HG03558 (cell line): Measurements from ENCODE around the gene NUDT7.

ENCODE experiments used
- ATAC-seq: cut with Tn5 transposase; IDR thresholded peaks from one replicate; pipeline ENCODE4 v1.9.1; 2021; ENCODE audit warnings: moderate number of reproducible peaks; ENCODE audit not compliant: unreplicated experiment; ENCODE audit errors: extremely low read depth

NUDT7 gene

DNA sequence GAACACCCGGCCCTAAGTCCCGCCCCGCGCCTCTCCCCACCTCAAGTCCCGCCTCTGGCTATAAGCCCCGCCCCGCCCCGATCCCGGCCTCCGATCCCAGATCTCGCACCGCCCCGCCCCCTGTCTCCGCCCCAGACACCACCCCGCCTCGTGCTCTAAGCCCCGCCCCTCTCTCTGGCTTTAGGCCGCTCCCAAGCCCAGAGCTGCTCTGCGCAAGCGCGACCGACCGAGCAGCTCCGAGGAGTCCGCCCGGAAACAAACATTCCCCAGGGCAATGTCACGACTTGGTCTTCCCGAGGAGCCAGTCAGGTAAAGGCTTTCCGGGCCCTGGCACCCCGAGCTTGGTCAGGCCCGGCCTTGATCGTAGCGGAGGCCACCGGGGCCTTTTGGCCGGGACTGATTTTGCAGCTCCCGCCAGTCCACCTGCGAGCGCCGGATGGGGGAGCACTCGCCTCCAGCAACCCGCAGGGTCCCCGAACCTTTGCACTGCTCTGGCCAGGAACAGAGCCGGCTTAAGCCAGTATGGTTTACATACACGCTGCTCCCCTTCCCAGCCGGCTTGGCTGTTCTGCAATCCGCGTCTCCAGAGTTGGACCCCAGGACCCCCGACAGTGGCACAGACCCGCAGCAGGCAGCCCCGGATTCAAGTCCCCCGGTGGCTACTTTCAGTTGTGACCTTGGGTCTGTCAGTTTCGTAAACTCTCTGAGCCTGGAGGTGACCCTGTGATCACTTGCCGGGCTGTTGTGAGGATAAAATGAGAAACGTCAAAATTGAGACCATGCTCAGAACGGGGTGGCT is at the start of gene NUDT7:
Gene NUDT7 (plus strand): TSS at position 206 of the 799 bp plus-strand sequence. CDS start 69 bp downstream, at position 275.
- peak; percentile 68 for ATAC-seq

DNA sequence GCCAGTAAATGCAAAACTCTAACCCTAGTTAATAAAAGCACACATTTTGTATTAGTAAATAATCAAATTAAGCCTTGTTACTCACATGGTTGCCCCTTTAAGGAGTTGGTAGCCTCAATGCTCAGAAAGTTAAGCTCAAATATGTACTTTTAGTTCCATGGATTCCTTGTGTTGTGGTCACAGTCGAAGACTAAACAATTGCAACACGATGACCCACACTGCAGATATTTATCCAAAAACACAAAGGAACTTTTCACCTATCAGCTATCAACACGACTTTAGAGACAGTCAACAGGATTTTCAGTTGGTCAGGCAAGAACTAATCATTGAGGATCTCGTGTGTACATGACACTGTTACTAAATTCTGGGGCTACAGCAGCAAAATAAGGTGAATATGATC is 47.4 kb upstream of the NUDT7 start:
- ATAC-seq: no peak

DNA sequence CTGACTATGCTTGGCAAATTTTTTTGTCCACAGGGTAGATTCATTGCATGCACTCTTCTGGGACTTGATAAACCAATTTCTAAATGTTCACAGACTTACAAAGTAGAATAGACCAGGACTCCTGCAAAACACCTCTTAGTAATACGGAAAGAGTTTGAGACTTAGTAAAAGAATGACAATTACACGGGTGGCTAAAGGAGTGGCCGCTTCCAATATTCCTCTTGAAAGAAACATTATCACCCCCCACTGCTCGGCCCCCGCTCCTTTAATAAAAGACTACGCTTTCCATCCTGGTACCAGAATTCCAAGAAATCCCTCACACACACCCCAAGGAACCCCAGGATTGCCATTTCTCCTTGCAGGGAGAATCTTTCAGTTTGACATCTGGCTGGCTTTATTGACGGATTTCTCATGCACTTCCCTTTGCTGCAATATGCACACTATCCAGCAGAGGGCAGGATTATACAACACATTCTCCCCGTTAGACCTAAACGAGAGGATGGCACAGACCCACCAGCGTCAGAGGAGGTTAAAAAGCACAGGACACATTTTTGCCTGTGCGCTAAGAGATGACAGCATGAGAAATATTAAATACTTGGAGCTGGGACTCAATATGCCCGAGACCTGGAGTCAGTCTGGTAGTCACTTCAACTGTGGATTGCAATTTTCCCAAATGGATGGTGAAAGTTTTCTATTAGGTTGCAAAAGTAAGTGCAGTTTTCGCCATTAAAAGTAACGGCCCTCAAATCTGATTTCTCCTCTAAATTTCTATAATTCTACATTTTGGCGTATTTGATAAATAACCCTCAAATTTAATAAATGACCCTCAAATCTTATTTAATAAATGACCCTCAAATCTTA is 46.6 kb upstream of the NUDT7 start:
- no peak for ATAC-seq

DNA sequence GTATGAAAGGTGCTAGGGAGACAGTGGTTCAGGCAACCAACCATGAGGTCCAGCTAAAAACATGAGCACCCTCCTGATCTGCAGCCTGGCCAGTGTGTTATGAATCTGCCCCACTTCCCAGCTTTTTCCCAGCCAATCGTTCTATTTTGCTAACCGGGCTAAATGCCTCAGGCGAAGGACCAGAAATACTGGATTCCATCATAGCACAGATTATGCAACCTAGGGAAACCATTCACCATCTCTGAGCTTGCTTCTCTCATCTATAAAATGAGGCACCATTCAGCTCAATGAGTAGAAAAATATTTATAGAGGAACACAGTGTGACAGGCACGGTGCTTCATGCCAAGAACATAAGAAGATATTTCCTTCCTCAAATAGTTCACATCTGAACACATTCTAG is 45.2 kb upstream of the NUDT7 start:
- no peak for ATAC-seq

DNA sequence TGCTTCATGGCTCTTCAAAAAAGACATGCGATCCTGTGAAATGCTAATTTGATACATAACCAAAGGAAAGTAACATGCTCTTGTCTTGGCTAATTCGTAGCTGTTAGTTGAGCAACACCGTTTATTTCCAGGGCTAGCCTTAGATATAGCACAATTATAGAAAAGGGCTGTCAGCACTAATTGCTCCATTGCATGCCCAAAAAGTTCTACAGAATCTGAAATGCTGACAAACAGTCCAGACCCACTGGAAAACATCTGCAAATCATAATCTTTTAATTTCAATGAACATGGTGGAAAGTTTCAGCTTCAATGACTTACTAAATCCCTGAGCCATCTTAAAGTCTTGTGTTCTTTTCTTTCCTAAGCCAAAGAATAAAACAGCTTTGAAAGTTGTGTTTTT is 42.9 kb upstream of the NUDT7 start:
- ATAC-seq: no peak

DNA sequence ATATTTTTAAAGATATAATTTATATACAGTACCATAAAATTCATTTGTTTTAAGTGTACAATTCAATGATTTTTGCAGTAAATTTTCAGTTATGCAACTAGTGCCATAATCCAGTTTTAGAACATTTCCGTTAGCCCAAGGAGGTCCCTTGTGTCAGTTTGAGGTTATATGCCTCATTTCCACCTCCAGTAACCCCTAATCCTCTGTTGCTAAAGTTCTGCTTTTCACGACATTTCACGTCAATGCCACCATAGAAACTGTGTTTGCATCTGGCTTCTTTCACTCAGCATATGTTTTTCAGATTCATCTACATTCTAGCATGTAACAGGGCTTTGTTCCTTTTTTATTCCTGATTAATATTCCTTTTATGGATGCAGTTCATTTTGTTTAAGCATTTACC is 42.4 kb upstream of the NUDT7 start:
- ATAC-seq: no peak

DNA sequence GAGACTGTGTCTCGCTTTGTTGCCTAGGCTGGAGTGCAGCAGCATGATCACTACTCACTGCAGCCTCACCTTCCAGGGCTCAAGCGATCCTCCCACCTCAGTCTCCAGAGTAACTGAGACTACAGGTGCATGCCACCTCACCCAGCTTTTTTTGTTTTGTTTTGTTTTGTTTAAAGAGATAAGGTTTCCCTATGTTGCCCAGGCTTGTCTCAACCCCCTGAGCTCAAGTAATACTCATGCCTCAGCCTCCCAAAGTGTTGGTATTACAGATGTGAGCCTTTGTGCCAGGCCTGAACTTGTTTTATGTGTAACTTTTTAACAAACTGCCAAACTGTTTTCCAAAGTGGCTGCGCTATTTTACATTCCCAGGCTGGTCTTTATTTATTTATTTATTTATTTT is 41.8 kb upstream of the NUDT7 start:
- ATAC-seq: no peak

DNA sequence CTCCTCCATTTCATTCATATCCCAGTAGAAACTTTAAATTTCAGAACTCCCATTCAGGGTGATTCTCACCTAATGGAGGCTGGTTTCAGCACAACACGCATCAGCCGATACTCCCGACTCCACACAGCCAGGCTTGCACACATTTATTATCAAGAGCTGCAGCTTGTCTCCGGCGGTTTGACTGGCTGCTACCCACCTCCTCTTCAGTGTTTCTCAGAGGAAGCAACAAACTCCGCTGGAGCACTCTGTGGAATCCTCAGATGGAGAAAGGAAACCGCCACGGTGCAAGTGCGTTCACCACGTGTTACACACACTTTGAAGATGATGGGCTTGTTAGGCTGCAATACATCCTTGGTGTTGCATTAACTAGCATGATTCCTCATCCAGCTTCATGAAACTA is 39.7 kb upstream of the NUDT7 start:
- no peak for ATAC-seq

DNA sequence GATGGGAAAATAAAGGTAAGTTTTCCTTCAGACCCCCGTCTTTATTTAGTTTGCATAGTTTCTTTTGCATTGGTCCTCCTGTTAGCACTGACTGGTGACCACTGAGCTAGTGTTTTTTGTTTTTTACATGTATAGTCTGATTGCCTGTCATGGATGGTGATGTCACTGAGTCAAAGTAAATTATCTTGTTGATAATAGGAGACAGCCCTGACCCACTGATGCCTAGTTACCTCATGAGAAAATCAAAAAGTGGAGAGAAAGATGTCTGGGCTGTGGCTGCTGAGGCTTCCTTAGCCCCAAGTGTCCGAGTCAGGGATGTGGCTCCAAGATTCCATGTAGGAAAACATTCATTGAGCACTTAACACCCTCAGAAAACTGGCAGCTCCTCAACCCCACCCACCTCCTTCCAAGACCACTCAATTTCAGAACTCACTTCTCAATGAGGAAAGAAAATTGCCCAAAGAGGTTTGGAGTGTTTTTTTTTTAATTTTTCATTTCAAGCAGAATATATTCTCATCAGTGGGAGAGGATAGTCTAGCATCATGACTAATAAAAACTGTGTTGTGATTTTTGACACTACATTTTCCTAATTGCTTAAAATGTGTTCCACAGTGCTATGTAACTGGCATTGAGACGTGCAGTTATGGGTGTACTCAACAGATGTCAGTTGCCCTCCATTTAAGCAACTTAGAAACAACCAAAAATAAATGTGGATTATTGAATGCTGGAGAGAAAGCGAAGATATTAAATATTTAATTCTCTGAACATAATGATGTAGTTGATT is 38.7 kb upstream of the NUDT7 start:
- no peak for ATAC-seq

DNA sequence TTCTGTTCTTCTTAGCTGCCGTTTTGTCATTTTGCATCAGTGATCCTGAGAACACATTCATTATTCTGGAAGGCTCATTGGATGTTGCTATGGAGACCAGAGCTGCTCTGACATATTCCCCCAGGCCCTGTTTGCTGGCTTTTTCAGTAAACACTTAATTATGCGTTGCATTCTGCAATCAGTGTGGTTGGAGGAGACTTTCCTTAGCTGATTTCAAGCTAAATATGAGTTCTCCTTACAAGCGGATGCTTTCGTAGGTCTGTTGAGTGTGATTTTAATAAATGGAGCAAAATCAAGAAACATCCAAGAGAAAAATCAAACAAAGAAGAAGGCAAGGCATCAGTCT is 38.2 kb upstream of the NUDT7 start:
- ATAC-seq: no peak

DNA sequence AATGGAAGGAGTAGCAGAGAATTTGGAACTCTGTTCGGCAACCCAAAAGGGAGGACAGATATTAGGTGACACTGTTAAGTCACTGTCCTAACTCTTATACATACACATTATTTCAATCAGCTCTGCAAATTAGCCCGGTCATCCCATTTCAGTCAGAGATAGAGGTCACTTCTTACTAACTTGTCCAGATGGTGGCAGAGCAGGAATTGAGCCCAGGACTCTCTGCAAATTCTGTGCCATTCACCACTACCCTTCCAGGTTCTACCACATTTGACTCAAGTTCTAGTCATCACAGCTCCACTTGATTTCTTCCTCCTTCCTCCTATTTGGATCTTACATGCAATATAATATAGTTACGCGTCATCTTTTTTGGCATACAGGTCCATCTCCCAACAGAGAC is 35.9 kb upstream of the NUDT7 start:
- no peak for ATAC-seq

DNA sequence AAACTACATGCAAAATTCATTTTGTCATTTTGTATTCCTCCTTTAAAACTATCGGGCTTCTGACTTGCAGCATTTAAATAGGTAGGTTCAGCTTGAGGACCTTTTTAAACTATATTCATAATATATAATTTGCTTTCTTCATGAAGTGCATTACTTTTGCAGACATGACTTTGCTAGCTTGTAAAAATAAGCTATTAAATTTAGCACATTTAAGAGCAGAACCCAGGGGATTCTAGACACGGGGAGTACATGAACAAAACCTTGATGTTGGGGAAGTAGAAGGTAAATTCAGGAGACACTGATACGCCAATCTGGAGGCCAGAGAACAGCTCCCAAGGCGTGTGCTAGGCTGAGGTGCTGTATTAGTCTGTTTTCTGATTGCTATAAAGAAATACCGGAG is 32.3 kb upstream of the NUDT7 start:
- no peak for ATAC-seq

DNA sequence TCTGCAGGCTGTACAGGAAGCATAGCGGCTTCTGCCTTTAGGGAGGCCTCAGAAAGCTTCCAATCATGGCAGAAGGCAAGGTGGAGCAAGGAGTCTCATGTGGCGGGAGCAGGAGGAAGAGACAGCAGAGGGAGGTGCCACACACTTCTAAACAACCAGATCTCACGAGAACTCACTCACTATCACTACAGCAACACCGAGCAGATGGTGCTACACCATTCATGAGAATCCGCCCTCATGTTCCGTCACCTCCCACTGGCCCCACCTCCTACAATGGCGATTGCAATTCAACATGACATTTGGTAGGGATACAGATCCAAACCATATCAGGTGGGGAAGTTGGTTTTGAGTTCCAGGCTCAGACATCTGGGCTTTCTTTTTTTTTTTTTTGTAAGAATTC is 31.9 kb upstream of the NUDT7 start:
- ATAC-seq: no peak

DNA sequence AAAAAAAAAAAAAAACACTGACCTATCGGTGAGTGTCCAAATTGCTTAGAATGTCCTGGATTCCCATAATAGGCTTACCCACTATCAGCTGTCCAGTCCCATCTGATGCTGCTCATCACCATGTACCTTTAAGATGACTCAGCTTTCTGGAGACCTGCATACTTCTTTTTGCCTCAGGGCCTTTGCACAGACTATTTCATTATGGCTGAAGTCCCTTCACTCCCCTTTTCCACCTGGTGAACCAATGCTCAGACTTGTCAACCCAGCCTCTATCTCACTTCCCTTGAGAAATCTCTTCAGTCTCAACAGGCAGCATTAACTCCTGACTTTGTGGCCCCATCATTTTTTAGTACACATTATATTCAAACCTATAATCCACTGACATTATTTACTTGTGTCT is 29.7 kb upstream of the NUDT7 start:
- no peak for ATAC-seq

DNA sequence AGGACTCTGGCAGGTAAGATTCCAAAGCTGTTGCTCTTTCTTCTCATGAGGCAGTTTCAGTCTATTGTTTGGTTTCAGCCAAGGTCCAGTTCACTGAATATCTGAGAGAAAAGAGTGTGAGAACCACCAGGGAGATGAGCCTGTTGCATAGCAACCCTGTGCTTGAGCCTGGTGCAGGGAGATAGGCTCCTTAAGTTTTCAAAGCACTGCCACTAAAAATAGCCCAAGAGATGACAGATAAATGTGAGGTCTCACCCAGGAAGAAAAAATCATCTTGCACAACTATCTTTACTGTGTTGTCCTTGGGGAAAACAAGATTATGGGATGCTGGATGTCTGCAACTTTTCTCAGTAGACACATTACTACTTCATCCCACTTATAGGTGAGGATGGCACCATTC is 26.2 kb upstream of the NUDT7 start:
- ATAC-seq: no peak

DNA sequence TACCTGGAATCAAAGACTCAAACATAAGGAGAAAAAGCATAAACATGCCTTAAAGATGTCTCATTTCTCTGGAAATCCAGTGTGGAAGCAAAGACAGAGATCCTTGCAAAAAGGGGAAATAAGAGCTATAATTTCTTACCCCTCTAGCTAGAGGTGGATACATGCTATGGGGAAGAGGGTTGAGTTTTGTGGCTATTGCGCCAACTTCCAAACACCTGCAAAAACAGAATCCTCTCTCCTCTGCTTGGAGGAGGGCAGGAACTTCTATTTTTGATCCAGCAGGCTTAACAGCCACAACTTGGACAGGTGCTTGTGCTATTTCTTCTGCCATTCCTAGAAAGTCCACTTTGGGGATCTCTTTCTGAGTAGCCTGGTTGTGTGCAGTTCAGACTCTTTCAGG is 21.5 kb upstream of the NUDT7 start:
- no peak for ATAC-seq

DNA sequence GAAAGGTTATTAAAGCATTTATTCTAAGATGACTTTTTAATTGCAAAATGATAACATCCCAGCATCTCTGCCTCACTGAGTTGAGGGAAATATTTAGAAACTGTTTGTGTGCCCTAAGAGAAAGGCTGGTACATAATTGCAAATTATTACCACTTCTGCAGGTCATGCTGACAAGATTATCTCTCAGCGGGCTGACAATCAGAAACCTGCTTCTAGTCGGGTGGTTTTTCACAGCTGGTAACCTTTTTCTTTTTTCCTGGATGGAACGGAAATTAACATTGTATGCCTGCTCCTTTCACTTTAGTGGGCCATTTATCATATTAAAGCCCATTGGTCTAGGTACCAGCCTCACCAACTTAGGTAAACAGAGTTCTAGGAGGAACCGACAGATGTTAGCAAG is 17.0 kb upstream of the NUDT7 start:
- no peak for ATAC-seq

DNA sequence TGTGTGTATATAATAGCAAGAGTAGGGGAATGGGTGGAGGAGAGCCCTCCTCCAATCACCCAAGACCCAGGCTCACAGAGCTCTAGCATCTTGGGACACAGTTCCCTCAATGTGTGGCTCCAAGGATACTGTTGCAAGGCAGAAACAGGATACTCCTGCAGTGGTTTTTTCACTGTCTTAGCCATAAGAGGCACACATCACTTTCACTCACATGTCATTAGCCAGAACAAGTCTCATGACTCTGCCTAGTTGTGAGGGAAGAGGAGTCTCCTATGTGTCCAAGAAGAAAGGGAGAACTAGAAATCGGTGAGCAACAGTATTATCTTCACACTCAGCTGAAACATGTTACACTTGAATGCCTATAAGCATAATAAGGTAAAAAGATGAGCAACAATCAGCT is 11.1 kb upstream of the NUDT7 start:
- ATAC-seq: no peak

DNA sequence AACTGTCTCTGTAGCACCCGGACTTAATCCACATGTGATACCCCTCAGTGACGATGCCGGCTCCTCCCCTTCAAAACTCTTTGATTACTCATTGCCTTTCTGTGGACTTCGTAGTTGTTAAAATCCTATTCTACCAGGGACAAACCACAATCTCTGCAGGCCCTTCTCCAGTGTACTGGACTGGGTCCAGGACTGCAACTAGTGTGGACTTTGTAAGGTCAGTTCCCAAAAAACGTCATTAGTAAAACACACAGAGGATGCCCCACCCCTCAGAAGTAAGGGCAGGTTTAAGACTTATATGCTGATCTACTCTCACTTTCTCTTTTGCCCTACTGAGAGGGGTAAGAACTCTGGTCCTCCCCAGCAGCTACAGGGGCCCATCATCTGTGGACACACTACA is 10.5 kb upstream of the NUDT7 start:
- ATAC-seq: no peak

DNA sequence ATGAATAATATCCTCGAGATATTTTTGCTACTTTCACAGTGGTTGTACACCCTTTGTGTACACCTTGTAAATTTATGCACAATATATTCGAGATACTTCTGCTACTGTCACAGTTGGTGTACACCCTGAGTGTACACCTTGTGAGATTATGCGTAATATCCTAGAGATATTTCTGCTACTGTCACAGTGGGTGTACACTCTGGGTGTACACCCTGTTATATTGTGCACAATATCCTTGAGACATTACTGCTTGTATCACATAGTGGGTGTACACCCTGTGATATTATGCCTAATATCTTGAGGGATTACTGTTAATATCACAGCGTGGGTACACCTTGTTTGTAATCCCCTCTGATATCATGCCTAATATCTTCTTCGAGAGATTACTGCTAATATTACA is 7.2 kb upstream of the NUDT7 start:
- no peak for ATAC-seq

DNA sequence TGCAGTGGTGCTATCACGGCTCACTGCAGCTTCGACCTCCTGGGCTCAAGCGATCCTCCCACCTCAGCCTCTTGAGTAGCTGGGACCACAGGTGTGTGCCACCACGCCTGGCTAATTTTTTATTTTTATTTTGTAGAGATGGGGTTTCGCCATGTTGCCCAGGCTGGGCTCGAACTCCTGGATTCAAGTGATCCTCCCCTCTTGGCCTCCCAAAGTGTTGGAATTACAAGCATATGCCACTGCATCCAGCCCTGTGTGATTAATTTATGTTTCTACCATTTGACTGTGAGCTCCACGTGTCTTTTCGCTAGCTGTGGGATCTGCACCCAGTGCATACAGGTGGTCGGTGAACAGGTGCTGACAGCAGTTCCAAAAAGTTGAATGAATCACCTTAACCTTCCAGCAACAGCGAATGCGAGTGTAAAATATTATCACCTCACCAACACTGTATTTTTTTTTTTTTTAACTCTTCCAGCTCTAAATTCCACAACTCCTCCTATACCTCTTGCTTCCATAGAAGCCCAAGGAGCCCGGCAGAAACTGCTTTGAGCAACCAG is 484 bp upstream of the NUDT7 start:
- ATAC-seq: peak; percentile 12
